ENCODE measurements around the gene CCL7.
"Not testable (repeated sequence)": the region's sequence is repeated elsewhere in the genome, so short reads cannot be mapped to it uniquely, and the experiment has no call there.

The CCL7 gene
- total RNA-seq: 1.8 to 77.9 (median 4.9) reads per million in 18 experiments

GRCh38 chr17:34269969-34270368, at the start of gene CCL7:
Gene CCL7, plus strand, starts transcription at chr17:34270221. Its CDS starts 70 bp downstream, at chr17:34270291.
- peak; percentile 74 to 88 for DNase-seq

GRCh38 chr17:34220752-34221395, 49.1 kb upstream of the CCL7 start:
- peak; percentile 62 to 80 for DNase-seq

- no peak for DNase-seq
These were observed 48.6 kb upstream of the CCL7 start for GRCh38 chr17:34221411-34221810.

GRCh38 chr17:34222722-34223497, 47.1 kb upstream of the CCL7 start:
- peak; percentile 54 to 85 for DNase-seq

- no peak for DNase-seq
These were observed 45.0 kb upstream of the CCL7 start for GRCh38 chr17:34225046-34225445.

- no peak for DNase-seq
These were observed 43.8 kb upstream of the CCL7 start for GRCh38 chr17:34226011-34226743.

- no peak for DNase-seq
These were observed 43.3 kb upstream of the CCL7 start for GRCh38 chr17:34226744-34227034.

- DNase-seq: not testable (repeated sequence)
These were observed 42.7 kb upstream of the CCL7 start for GRCh38 chr17:34227293-34227692.

- DNase-seq: no peak
These were observed 42.3 kb upstream of the CCL7 start for GRCh38 chr17:34227707-34228106.

GRCh38 chr17:34228781-34229180, 41.2 kb upstream of the CCL7 start:
- DNase-seq: peak; percentile 74

- DNase-seq: no peak
These were observed 39.7 kb upstream of the CCL7 start for GRCh38 chr17:34230342-34230741.

GRCh38 chr17:34234616-34235015, 35.4 kb upstream of the CCL7 start:
- DNase-seq: no peak

GRCh38 chr17:34235389-34236028, 34.5 kb upstream of the CCL7 start:
- peak in 1 of 2 donors; percentile 59 for DNase-seq

GRCh38 chr17:34236281-34236892, 33.6 kb upstream of the CCL7 start:
- peak in 1 of 2 donors; percentile 41 for DNase-seq

- DNase-seq: no peak
These were observed 32.6 kb upstream of the CCL7 start for GRCh38 chr17:34237458-34237857.

GRCh38 chr17:34241062-34241461, 29.0 kb upstream of the CCL7 start:
- DNase-seq: no peak

GRCh38 chr17:34242587-34243363, 27.2 kb upstream of the CCL7 start:
- peak; percentile 80 to 93 for DNase-seq

- no peak for DNase-seq
These were observed 26.4 kb upstream of the CCL7 start for GRCh38 chr17:34243364-34244320.

- no peak for DNase-seq
These were observed 24.6 kb upstream of the CCL7 start for GRCh38 chr17:34245351-34245905.

- peak; percentile 90 to 92 for DNase-seq
These were observed 23.6 kb upstream of the CCL7 start for GRCh38 chr17:34246446-34246845.

Data from inflammatory macrophage (primary cell).